ENCODE data around the gene ZYG11B. TPM values are rescaled to one million over a fixed set of nuclear protein-coding genes. Genes with fewer than 3 reads are reported as not detected.
"Not testable (repeated sequence)": the region's sequence is repeated elsewhere in the genome, so short reads cannot be mapped to it uniquely, and the experiment has no call there.

The ZYG11B gene
- polyA plus RNA-seq, 1 donor from 2014 or later, result 48.7 TPM

- TF ChIP-seq EP300 (conservative IDR thresholded peaks at IDR 0.05; ENCODE audit: poor library complexity, severe bottlenecking) (no peak), SMC3 (conservative IDR thresholded peaks at IDR 0.05; ENCODE audit: poor library complexity) (no peak), MXI1 (conservative IDR thresholded peaks at IDR 0.05; ENCODE audit: poor library complexity, severe bottlenecking) (no peak), REST (IDR thresholded peaks at IDR 0.05; ENCODE audit: borderline replicate concordance) (no peak)
These were observed 41.7 kb upstream of the ZYG11B start for GRCh38 chr1:52684545-52684944.

GRCh38 chr1:52686261-52686751, 39.9 kb upstream of the ZYG11B start:
- not testable (repeated sequence) for H3K9me3 ChIP-seq (ENCODE audit: low read length); H3K79me2 ChIP-seq (replicated peaks; ENCODE audit: insufficient read depth, low read length); H2AFZ ChIP-seq (ENCODE audit: low read depth, low read length); H4K20me1 ChIP-seq (ENCODE audit: insufficient read depth); H3K4me2 ChIP-seq (ENCODE audit: low read length); H3K27me3 ChIP-seq (ENCODE audit: insufficient read depth, low read depth, low read length); H3K4me3 ChIP-seq (ENCODE audit: low read length); H3K36me3 ChIP-seq (ENCODE audit: insufficient read depth, low read length); H3K9ac ChIP-seq (ENCODE audit: low read length); H3F3A ChIP-seq (ENCODE audit: insufficient read depth, low read length, poor library complexity, severe bottlenecking); H3K9me2 ChIP-seq (ENCODE audit: insufficient read depth, low read length)
- peak; percentile 25 for TF ChIP-seq EP300 (conservative IDR thresholded peaks at IDR 0.05; ENCODE audit: poor library complexity, severe bottlenecking)
- TF ChIP-seq RAD21 (conservative IDR thresholded peaks at IDR 0.05), result peak; percentile 99
- TF ChIP-seq CTCF (IDR thresholded peaks at IDR 0.05; ENCODE audit: poor library complexity, severe bottlenecking), result peak; percentile 93
- TF ChIP-seq SMC3 (conservative IDR thresholded peaks at IDR 0.05; ENCODE audit: poor library complexity), result peak; percentile 99
- peak; percentile 38 for TF ChIP-seq MXI1 (conservative IDR thresholded peaks at IDR 0.05; ENCODE audit: poor library complexity, severe bottlenecking)
- H3K27ac ChIP-seq (ENCODE audit: low read length), result peak overlapping the region; percentile 44

More at GRCh38 chr1:52684545-52684944, 41.7 kb upstream of the ZYG11B start:
- Histone ChIP-seq H3K27ac (ENCODE audit: low read length) (no peak overlapping the region), H3K9me2 (ENCODE audit: insufficient read depth, low read length) (no peaks in the 10 kb centered on the region), H4K20me1 (ENCODE audit: insufficient read depth) (no peaks in the 10 kb centered on the region), H3K79me2 (replicated peaks; ENCODE audit: insufficient read depth, low read length) (no peaks in the 10 kb centered on the region), H3K4me3 (ENCODE audit: low read length) (no peak overlapping the region), H3K4me2 (ENCODE audit: low read length) (no peak overlapping the region), H3K9me3 (ENCODE audit: low read length) (no peaks in the 10 kb centered on the region), H3F3A (ENCODE audit: insufficient read depth, low read length, poor library complexity, severe bottlenecking) (no peaks in the 10 kb centered on the region), H2AFZ (ENCODE audit: low read depth, low read length) (no peak overlapping the region), H3K9ac (ENCODE audit: low read length) (no peak overlapping the region), H3K27me3 (ENCODE audit: insufficient read depth, low read depth, low read length) (no peaks in the 10 kb centered on the region), H3K36me3 (ENCODE audit: insufficient read depth, low read length) (no peaks in the 10 kb centered on the region)

GRCh38 chr1:52686830-52687229, 39.4 kb upstream of the ZYG11B start:
- Histone ChIP-seq H3K9me2 (ENCODE audit: insufficient read depth, low read length) (no peaks in the 10 kb centered on the region), H2AFZ (ENCODE audit: low read depth, low read length) (no peak overlapping the region), H3K4me2 (ENCODE audit: low read length) (no peak overlapping the region), H3K79me2 (replicated peaks; ENCODE audit: insufficient read depth, low read length) (no peaks in the 10 kb centered on the region), H4K20me1 (ENCODE audit: insufficient read depth) (no peaks in the 10 kb centered on the region), H3K27ac (ENCODE audit: low read length) (no peak overlapping the region), H3K4me3 (ENCODE audit: low read length) (no peak overlapping the region), H3K9ac (ENCODE audit: low read length) (no peak overlapping the region), H3F3A (ENCODE audit: insufficient read depth, low read length, poor library complexity, severe bottlenecking) (no peaks in the 10 kb centered on the region), H3K36me3 (ENCODE audit: insufficient read depth, low read length) (no peaks in the 10 kb centered on the region), H3K9me3 (ENCODE audit: low read length) (no peaks in the 10 kb centered on the region), H3K27me3 (ENCODE audit: insufficient read depth, low read depth, low read length) (no peaks in the 10 kb centered on the region)
- no peak for TF ChIP-seq TAF1 (IDR thresholded peaks at IDR 0.05; ENCODE audit: low read depth)
- TF ChIP-seq RAD21 (conservative IDR thresholded peaks at IDR 0.05), result no peak
- no peak for TF ChIP-seq EP300 (conservative IDR thresholded peaks at IDR 0.05; ENCODE audit: poor library complexity, severe bottlenecking)
- TF ChIP-seq EZH2 (IDR thresholded peaks at IDR 0.05; ENCODE audit: borderline replicate concordance, insufficient read depth, low read length, poor library complexity, severe bottlenecking), result no peak
- no peak for TF ChIP-seq CTCF (IDR thresholded peaks at IDR 0.05; ENCODE audit: poor library complexity, severe bottlenecking)
- no peak for TF ChIP-seq POLR2AphosphoS5 (IDR thresholded peaks at IDR 0.05)
- TF ChIP-seq MXI1 (conservative IDR thresholded peaks at IDR 0.05; ENCODE audit: poor library complexity, severe bottlenecking), result no peak
- no peak for TF ChIP-seq SMC3 (conservative IDR thresholded peaks at IDR 0.05; ENCODE audit: poor library complexity)
- TF ChIP-seq REST (IDR thresholded peaks at IDR 0.05; ENCODE audit: borderline replicate concordance), result no peak

Data from neural cell (in vitro differentiated cells).